Tibial nerve (tissue), 4 donors: ENCODE data around the gene EVC2. TPM values are rescaled to one million over a fixed set of nuclear protein-coding genes. Genes with fewer than 3 reads are reported as not detected.
A peak's percentile ranks its signal among the peaks of the same experiment; 100 is the strongest.

Experiments used
- DNase-seq, 2 donors: peaks; one replicate each; pipeline ENCODE4 v3.0.0-alpha.2; 2019; ENCODE audit warnings: low spot score in 2 of 2
- H3K27ac ChIP-seq, 4 donors: fragments of 200-600 bp; sonication (generic) in 3 of 4; one replicate each; pipeline ENCODE4 v1.5.1; 2017 to 2019; ENCODE audit warnings: mild to moderate bottlenecking in 1 of 4
- H3K27me3 ChIP-seq, 2 donors: fragments of 200-600 bp; sonication (generic) in 1 of 2; one replicate each; pipeline versions ENCODE4 v1.5.1 to v1.6.0; 2017 to 2019
- H3K36me3 ChIP-seq, 3 donors: fragments of 200-600 bp; sonication (generic); one replicate each; pipeline ENCODE4 v1.5.1; 2018 to 2019
- H3K4me1 ChIP-seq, 4 donors: fragments of 200-600 bp; sonication (generic) in 3 of 4; one replicate each; pipeline ENCODE4 v1.5.1; 2017 to 2019
- H3K4me3 ChIP-seq, 4 donors: fragments of 200-600 bp; sonication (generic) in 3 of 4; one replicate each; pipeline ENCODE4 v1.5.1; 2017 to 2019; ENCODE audit warnings: mild to moderate bottlenecking in 1 of 4, moderate library complexity in 1 of 4
- H3K9me3 ChIP-seq, 4 donors: fragments of 200-600 bp; sonication (generic) in 3 of 4; one replicate each; pipeline ENCODE4 v1.5.1; 2017 to 2019
- CTCF ChIP-seq, 5 experiments: fragments of 200-600 bp in 3 of 5; fragments of 450-650 bp in 2 of 5; sonication (generic) in 3 of 5; IDR thresholded peaks; one replicate each; pipeline ENCODE4 v1.5.1; 2016 to 2019; ENCODE audit warnings: antibody characterized with exemption in 5 of 5, mild to moderate bottlenecking in 3 of 5, moderate library complexity in 2 of 5
- EP300 ChIP-seq, 2 donors: sonication (generic); formaldehyde crosslinking; IDR thresholded peaks; one replicate each; pipeline ENCODE4 v1.6.1; 2017; ENCODE audit warnings: antibody characterized with exemption in 2 of 2, mild to moderate bottlenecking in 1 of 2
- POLR2A ChIP-seq, 2 donors: fragments of 450-650 bp; IDR thresholded peaks; one replicate each; pipeline ENCODE4 v1.6.1; 2017; ENCODE audit warnings: antibody characterized with exemption in 2 of 2, mild to moderate bottlenecking in 2 of 2, moderate library complexity in 2 of 2
- WGBS, 2 donors: methylation state at CpG; one replicate each; pipeline ENCODE4 v1.1.5; 2018; 5-methylcytosine and 5-hydroxymethylcytosine counted together
- total RNA-seq, 4 donors: library from RNA; depleted of rRNA; stranded (reverse); fragments of >200 nt; gene quantifications; one replicate each; pipeline ENCODE4 v1.1.0, GENCODE V29; 2016

EVC2 gene
- total RNA-seq, 4 donors from 2014 or later: 26.7 to 37.3 (median 29.0) TPM

- peaks cover 0 to 19% (median 8%) of the 10 kb centered on the region in 4 donors for H3K4me1 ChIP-seq
- TF ChIP-seq EP300 (IDR thresholded peaks at IDR 0.05) (no peak), CTCF (IDR thresholded peaks at IDR 0.05) (no peak), POLR2A (IDR thresholded peaks at IDR 0.05) (no peak)
- H3K4me3 ChIP-seq: no peak overlapping the region
- 91 to 93% methylated on average over 5 of the region's 5 CpGs for WGBS, 2 donors
- H3K9me3 ChIP-seq: no peaks in the 10 kb centered on the region
- DNase-seq: no peak
- H3K36me3 ChIP-seq: peaks cover 0 to 77% (median 0%) of the 10 kb centered on the region in 3 donors
- no peaks in the 10 kb centered on the region for H3K27me3 ChIP-seq
- H3K27ac ChIP-seq: peak overlapping the region in 1 of 4 donors; percentile 68
These were observed 37.9 kb upstream of the EVC2 start for GRCh38 chr4:5746250-5746649.

- Histone ChIP-seq H3K27ac (no peak overlapping the region), H3K4me1 (peaks cover 0 to 15% (median 6%) of the 10 kb centered on the region in 4 donors), H3K4me3 (no peak overlapping the region), H3K9me3 (no peaks in the 10 kb centered on the region), H3K27me3 (no peaks in the 10 kb centered on the region), H3K36me3 (peaks cover 0 to 45% (median 0%) of the 10 kb centered on the region in 3 donors)
- no peak for DNase-seq
- TF ChIP-seq CTCF (IDR thresholded peaks at IDR 0.05): no peak
- TF ChIP-seq POLR2A (IDR thresholded peaks at IDR 0.05): no peak
- no peak for TF ChIP-seq EP300 (IDR thresholded peaks at IDR 0.05)
- 88 to 92% methylated on average over 2 of the region's 2 CpGs for WGBS, 2 donors
These were observed 34.6 kb upstream of the EVC2 start for GRCh38 chr4:5742968-5743367.

GRCh38 chr4:5742388-5742787 is 34.0 kb upstream of the EVC2 start:
- Histone ChIP-seq H3K27ac (no peak overlapping the region), H3K27me3 (no peaks in the 10 kb centered on the region), H3K36me3 (peaks cover 0 to 48% (median 0%) of the 10 kb centered on the region in 3 donors), H3K4me1 (peaks cover 0 to 9% (median 3%) of the 10 kb centered on the region in 4 donors), H3K4me3 (no peak overlapping the region), H3K9me3 (no peaks in the 10 kb centered on the region)
- no peak for DNase-seq
- TF ChIP-seq EP300 (IDR thresholded peaks at IDR 0.05): no peak
- TF ChIP-seq CTCF (IDR thresholded peaks at IDR 0.05): no peak
- TF ChIP-seq POLR2A (IDR thresholded peaks at IDR 0.05): no peak
- 97 to 100% methylated on average over 2 of the region's 2 CpGs for WGBS, 2 donors

GRCh38 chr4:5738061-5738460 is 29.7 kb upstream of the EVC2 start:
- no peak overlapping the region for H3K4me3 ChIP-seq
- no peak overlapping the region for H3K27ac ChIP-seq
- H3K36me3 ChIP-seq: peaks cover 0 to 61% (median 0%) of the 10 kb centered on the region in 3 donors
- H3K4me1 ChIP-seq: no peaks in the 10 kb centered on the region
- 95 to 96% methylated on average over 2 of the region's 2 CpGs for WGBS, 2 donors
- H3K27me3 ChIP-seq: no peaks in the 10 kb centered on the region
- DNase-seq: no peak
- TF ChIP-seq POLR2A (IDR thresholded peaks at IDR 0.05): no peak
- no peaks in the 10 kb centered on the region for H3K9me3 ChIP-seq

GRCh38 chr4:5735463-5735862 is 27.1 kb upstream of the EVC2 start:
- H3K27ac ChIP-seq: no peak overlapping the region
- no peaks in the 10 kb centered on the region for H3K27me3 ChIP-seq
- H3K9me3 ChIP-seq: no peaks in the 10 kb centered on the region
- H3K36me3 ChIP-seq: peaks cover 0 to 75% (median 0%) of the 10 kb centered on the region in 3 donors
- no peak overlapping the region for H3K4me3 ChIP-seq
- H3K4me1 ChIP-seq: no peaks in the 10 kb centered on the region
- WGBS, 2 donors: 82 to 85% methylated on average over 3 of the region's 3 CpGs
- no peak for TF ChIP-seq POLR2A (IDR thresholded peaks at IDR 0.05)
- no peak for TF ChIP-seq EP300 (IDR thresholded peaks at IDR 0.05)
- TF ChIP-seq CTCF (IDR thresholded peaks at IDR 0.05): no peak
- no peak for DNase-seq

GRCh38 chr4:5734853-5735252 is 26.5 kb upstream of the EVC2 start:
- Histone ChIP-seq H3K4me1 (no peaks in the 10 kb centered on the region), H3K27me3 (no peaks in the 10 kb centered on the region), H3K36me3 (peaks cover 0 to 82% (median 0%) of the 10 kb centered on the region in 3 donors), H3K9me3 (no peaks in the 10 kb centered on the region), H3K4me3 (no peak overlapping the region), H3K27ac (no peak overlapping the region)
- no peak for DNase-seq
- 78 to 80% methylated on average over 5 of the region's 5 CpGs for WGBS, 2 donors
- TF ChIP-seq EP300 (IDR thresholded peaks at IDR 0.05): no peak
- TF ChIP-seq CTCF (IDR thresholded peaks at IDR 0.05): no peak
- TF ChIP-seq POLR2A (IDR thresholded peaks at IDR 0.05): no peak
